GM10266 (cell line): ENCODE measurements around the gene SLC12A4.
A peak's percentile ranks its signal among the peaks of the same experiment; 100 is the strongest.

Experiments
- DNase-seq: peaks from one replicate; pipeline ENCODE4 v3.0.0; 2012; ENCODE audit errors: extremely low spot score
- CTCF ChIP-seq: IDR thresholded peaks from 2 replicates; pipeline ENCODE4 v1.5.1; 2012; ENCODE audit warnings: mild to moderate bottlenecking, low read depth; ENCODE audit not compliant: control insufficient read depth, insufficient read depth; ENCODE audit errors: missing control alignments

The SLC12A4 gene

DNA sequence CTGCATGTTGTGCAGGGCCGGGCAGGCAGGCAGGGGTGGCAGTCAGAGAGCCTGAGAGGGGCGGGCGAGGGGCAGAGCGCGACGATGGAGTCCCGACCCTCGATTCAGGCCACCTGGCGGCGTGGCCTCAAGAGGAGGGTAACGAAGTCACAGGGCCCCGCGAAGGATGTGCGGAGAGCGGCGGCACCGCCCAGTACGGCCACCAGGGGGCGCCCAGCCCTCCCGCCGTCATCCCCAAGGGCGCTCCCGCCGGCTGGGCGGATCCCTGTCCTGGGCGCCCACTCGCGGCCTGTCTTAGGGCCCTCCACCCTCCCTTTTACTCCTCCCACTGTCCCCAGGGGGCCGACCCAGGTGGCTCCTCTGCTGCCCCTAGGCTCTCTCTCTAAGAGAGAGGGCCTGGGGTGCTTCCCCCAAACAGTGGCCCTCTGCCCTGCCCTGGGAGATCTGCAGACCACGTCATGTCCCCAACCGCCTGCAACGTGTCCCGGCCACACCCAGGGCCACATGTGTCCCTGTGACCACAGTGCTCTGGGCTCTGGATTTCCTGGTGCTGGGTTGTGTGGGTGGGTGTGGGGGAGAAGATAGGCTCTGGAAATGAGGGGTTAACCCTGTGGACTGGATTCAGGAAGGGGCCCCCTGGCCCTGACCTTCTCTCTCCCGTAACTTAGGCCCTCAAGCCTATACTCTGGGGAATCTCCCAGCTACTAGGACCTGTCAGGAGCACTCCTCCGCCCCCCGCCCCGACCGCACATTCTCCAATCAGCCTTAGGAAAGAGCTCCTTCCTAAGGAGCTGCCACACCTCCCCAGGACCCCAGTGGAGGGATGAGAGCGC lies 25.0 kb upstream of the SLC12A4 start:
- peak; percentile 96 for TF ChIP-seq CTCF
- peak; percentile 89 for DNase-seq

DNA sequence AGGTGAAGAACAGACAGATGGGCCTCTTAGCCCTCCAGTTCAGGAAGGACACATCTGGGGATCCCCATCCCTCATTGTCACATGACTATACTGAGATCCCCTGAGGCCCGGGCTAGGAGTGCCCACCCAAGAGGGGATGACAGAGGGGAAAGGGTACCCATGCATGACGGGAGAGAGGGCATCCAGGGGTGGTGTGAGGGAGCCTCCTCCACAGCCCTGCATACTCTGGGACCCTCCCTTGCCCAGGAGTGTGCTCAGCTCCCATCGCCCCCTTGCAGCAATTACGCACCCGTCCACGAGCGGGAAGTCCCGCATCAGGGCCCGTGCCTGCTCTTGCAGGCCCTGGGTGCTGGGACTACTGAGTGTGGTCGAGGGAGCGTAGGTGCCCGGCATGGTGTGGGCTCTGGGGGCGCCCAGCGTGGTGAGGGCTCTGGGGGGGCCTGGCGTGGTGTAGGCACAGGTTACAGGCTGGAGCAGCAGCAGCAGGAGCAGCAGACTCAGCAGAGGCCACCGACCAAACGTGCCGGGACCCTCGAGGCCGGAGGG lies 24.3 kb upstream of the SLC12A4 start:
- TF ChIP-seq CTCF = no peak
- DNase-seq = peak; percentile 19

DNA sequence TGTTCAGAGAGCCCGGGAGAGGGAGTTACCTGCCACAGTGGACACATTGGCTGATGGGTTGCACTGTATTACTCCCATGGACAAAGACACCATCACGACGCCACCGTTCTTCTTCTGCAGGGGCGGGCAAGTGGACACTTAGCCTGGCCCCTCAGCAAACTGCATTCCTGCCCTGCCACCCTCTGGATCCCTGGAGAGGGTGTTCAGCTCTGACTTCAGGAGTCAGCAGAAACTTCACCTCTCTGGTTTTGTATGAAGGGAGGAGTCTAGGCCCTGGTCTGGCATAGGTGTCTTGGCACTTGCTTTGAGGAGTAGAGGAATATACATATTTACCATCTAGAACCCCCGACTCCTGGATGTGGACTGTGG lies 21.6 kb upstream of the SLC12A4 start:
- TF ChIP-seq CTCF = no peak
- no peak for DNase-seq

DNA sequence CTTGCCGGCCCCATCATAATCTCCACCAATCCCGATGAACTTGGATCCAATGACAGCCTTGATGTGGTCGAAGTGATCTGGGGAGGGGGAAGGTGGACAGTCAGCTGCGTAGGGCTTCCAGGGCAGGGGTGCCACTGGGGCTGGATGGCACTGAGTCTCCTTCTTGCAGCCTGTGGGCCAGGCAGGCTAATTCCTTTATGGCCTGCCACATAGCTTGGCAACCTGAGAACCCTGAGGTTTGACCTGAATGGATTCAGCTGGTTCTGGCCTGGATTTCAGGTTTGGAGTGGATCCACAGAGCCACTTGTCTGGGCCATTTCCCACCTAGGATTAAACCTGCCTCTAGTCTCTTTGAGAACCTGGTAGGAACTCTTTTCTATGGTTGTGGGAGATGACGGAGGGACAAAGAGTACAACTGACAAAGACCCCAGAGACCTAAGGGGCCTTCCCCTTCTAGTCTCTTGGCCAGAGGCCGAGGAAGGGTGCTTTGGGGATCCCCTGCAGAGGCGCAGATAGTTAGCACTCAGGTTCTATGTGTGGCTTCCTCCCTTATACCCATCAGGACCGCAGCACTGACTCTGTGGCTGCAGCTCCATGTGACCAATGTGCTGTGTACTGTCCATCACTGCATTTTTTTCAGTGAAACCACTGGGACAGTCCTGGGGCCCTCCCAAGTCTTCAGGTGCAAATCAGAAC lies 21.0 kb upstream of the SLC12A4 start:
- peak; percentile 70 for DNase-seq
- TF ChIP-seq CTCF = no peak

DNA sequence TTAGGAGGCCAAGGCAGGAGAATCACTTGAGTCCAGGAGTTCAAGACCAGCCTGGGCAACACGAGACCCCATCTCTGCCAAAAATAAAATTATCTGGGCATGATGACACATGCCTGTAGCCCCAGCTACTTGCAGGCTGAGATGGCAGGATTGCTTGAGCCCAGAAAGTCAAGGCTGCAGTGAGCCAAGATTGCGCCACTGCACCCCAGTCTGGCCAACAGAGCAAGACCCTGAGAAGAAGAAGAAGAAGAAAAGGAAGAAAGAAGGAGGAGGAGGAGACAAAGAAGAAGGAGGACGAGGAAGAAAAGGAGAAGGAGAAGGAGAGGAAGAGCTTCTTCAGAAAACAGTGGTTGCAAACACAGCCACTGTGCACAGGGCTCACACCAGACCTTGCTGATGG lies 20.2 kb upstream of the SLC12A4 start:
- no peak for DNase-seq
- TF ChIP-seq CTCF = no peak

DNA sequence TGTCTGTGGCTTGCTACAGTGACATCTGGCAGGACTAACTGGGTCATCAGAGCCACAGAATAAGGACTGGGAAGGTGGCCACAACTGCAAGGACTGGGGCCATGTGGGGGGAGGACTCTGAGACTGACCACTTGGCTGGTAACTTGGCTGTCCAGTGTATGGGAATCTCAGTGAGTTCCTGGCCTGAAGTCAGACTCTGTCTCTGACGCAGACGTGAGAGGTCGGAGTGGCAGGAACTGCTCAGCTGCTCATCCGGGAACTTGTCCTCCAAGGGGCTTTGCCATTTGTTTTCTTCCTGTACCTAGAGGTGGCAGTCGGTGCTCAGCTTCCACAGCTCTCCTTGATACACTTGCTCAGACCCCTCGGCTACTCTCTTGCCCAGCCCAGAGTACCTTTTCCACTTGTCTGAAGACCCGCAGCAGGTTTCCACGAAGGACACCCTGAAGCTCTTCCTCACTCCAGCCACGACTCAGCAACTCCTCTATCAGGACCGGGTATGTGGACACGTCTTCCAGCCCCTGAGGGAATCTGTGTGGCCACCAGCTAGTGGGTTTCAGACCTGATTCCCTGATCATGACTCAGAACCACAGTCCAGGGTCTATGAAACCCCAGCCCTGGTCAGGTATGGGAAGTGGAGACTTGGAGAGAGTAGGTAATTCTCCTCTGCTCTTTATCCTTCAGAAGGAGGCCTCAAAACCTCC lies 19.2 kb upstream of the SLC12A4 start:
- peak; percentile 3 for DNase-seq
- no peak for TF ChIP-seq CTCF

GRCh38 chr16:67986949-67987348 lies 18.5 kb upstream of the SLC12A4 start:
- TF ChIP-seq CTCF = no peak
- DNase-seq = no peak
